MM.1S (cell line): ENCODE measurements around the gene HMGCLL1.

Source experiments
- EZH2 ChIP-seq: fragments of 300-600 bp; sonication (generic); optimal IDR thresholded peaks from 2 replicates; pipeline ENCODE3; 2017; ENCODE audit warnings: low read depth, mild to moderate bottlenecking, antibody characterized with exemption, low read length, mixed read lengths
- EZH2phosphoT487 ChIP-seq: fragments of 300-600 bp; sonication (generic); IDR thresholded peaks from 2 replicates; pipeline ENCODE4 v1.6.1; 2018; ENCODE audit warnings: antibody characterized with exemption, low read length
- TF ChIP-seq, protein P1 (sequence below): fragments of 300-600 bp; sonication (generic); IDR thresholded peaks from 2 replicates; pipeline ENCODE4 v1.5.1; 2016; ENCODE audit warnings: antibody characterized with exemption, low read length, mixed read lengths

- TF ChIP-seq, protein P1, sequence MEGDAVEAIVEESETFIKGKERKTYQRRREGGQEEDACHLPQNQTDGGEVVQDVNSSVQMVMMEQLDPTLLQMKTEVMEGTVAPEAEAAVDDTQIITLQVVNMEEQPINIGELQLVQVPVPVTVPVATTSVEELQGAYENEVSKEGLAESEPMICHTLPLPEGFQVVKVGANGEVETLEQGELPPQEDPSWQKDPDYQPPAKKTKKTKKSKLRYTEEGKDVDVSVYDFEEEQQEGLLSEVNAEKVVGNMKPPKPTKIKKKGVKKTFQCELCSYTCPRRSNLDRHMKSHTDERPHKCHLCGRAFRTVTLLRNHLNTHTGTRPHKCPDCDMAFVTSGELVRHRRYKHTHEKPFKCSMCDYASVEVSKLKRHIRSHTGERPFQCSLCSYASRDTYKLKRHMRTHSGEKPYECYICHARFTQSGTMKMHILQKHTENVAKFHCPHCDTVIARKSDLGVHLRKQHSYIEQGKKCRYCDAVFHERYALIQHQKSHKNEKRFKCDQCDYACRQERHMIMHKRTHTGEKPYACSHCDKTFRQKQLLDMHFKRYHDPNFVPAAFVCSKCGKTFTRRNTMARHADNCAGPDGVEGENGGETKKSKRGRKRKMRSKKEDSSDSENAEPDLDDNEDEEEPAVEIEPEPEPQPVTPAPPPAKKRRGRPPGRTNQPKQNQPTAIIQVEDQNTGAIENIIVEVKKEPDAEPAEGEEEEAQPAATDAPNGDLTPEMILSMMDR, result no peak
- TF ChIP-seq EZH2 (no peak), EZH2phosphoT487 (no peak)
Observed at GRCh38 chr6:55594442-55594841, 15.4 kb upstream of the HMGCLL1 start.
